NCI-H2171 treated with DMSO at 0.1 percent for 48 hours (cell line): ENCODE results near the gene ANKRD13A.
A peak's percentile ranks its signal among the peaks of the same experiment; 100 is the strongest.

Experiments used
- DNase-seq: peaks from one replicate; lab custom pipeline; 2025; lab: John Stamatoyannopoulos, UW

The ANKRD13A gene

DNA sequence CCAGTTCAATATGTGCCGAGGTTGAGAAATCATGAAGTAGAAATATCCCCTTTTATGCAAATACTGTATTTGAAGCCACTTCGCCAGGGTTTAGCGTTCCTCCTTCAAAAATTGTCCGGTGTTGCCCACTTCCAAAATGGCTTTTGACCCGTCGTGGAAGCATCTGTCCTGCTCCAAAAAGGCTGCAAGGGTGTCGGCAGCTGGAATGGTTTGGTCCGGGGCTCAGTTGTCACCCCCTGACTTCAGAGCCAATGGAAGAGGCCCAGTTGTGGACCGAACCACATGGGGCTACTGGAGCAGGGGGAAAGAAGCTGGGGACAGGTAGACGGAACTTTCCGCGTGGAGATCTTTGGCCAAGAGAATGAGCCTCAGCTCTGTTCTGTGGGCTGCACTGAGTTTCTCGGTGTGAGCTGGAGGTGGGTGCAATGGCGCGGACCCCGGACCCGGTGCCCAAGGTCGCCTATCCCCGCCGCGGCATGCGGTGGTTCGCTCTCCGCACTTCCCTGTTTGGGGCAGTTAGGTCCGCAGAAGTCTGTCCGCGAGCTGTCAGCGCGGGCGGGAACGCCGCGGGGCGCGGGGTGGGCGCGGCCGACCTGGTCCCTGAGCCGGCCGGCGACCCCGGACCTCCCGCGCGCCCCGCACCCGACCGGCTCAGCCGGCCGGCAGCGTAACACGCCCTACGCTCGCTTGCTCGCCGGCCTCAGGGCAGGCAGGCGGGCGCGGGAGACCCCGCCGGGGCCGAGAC lies at the start of gene ANKRD13A:
ANKRD13A (plus strand) TSS at position 527 of the 745 bp plus-strand sequence. CDS start 259 bp downstream, outside the sequence.
- DNase-seq: peak; percentile 82

DNA sequence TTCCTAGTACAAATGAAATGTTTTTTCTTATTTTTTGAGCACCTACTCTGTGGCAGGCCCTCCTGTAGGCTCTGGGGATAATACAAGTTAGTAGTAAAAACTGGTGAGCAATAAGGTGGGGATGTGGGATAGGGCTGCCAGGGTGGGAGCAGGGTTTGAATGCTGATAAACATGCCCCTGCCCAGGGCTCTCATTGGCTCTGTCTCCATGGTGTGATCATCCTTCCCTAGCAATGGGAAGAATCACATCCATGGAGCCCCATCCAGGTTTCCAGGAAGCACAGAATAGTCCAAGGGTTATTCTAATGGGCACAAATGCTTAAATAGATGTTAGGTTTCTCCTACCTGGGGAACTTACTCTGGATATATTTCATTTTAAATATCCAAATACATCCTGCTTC lies 48.6 kb upstream of the ANKRD13A start:
- no peak for DNase-seq

DNA sequence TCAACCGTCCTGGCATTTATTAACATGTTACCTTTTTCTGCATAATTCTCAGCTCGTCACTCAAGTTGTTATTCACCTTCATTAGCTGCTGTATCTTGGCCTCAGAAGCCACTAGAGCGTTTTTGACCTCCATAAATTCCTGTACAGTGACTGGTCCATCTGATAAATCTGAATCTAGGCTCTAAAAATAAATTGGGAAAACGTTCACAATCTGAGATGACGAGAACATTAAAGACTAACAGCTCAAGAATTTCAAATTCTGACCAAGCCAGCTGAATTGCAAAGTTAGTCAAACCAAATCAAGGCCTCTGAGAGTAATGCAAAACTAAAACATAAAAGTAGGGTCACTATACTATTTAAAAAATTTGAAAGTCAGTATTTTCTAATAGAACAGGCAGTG lies 48.1 kb upstream of the ANKRD13A start:
- DNase-seq: no peak

DNA sequence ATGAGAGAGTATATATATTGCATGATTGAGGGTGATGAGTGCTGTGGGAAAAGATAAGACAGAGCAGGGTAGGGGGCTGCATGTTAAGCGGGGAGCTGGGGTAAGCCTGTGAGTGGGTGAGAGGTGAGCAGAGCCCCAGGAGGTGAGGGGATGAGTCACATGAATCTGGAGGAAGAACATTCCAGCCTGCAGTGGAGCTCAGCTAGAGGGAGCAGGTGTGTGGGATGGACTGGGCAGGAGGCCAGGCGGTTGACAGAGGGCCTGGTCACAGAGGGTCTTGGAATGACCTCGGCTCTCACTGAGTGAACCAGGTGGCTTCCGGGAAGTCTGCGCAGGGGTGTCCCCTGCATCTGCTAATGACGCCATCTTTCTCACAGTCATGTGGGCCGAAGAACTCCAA lies 47.5 kb upstream of the ANKRD13A start:
- no peak for DNase-seq

DNA sequence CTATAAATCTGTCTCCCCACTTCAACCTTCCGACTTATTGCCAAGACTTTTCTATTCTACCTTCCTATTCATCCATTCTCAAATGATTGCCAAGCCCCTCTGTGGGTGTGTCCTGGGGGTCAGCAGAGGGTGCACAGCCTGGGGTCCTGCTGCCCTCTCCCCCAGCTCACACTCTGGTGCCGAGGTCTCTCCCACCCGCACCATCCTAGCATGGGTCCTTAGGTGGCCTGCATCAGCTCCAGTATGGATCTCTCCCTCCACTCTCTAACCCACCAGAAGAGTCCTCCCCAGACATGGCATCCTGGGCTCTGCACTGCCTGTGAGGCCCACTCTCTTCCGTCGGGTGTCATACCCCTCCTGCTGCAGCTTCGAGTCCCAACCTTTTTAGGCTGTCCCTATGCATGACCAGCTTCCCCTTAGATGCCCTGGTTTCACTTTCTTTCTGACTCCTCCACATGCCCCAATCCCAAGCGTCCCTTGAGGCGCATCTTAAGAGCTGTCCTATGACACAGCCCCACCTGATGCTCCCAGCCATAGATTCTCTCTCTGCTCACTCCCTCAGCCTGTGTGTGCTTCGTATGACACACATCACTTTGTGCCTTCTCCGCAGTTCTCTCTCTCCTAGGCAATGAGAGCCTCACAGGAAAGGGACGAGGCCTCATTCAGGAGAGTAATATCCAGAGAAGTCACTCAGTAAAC lies 46.9 kb upstream of the ANKRD13A start:
- no peak for DNase-seq

DNA sequence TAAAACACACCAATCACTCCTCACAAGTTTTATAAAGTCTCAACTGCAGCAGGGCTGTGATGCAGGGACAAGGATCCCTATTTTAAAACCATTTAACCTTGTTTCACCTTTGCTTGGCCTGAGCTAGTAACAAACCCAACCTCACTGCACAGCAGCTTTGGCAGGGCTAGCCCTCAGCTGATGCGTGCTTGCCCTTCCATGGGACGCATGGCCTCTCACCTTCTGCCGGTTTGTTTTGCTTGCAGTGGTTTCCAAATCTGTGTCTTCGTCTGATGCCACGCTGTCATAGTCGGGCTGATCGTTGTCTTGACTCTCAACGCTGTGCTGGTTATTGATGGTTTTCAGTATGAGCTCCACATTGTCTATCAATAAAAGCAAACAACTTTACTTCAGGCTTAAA lies 46.4 kb upstream of the ANKRD13A start:
- DNase-seq: no peak

DNA sequence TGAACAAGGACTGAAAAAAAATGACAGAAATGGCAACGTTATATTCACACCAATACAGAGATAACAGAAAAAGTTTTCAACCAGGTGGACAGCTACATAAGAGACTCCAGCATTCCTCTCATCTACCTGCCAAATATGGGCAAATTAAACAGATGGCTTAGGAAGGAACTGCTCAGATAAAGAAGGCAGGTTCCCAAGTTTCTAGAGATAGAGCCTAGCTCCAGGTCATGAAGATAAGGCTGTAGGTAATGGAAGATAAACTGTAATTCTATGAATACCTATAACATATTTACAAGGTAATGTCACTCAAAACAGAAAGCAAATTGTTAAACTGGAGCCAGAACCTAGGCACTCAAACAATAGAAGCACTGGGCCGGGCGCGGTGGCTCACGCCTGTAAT lies 45.6 kb upstream of the ANKRD13A start:
- no peak for DNase-seq

DNA sequence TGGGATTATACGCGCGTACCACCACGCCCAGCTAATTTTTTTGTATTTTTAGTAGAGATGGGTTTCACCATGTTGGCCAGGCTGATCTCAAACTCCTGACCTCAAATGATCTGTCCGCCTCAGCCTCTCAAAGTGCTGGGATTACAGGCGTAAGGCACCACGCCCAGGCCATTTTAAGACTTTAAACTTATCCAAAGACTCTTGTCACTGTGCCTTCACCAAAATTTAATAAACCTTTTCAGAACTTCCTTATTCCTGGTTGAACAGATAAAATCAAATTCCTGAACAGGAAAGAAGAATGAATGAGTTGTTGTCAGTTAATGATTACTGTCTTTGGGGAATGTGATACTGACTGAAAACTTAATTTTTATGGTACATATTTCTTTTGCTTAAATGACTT lies 40.9 kb upstream of the ANKRD13A start:
- no peak for DNase-seq

DNA sequence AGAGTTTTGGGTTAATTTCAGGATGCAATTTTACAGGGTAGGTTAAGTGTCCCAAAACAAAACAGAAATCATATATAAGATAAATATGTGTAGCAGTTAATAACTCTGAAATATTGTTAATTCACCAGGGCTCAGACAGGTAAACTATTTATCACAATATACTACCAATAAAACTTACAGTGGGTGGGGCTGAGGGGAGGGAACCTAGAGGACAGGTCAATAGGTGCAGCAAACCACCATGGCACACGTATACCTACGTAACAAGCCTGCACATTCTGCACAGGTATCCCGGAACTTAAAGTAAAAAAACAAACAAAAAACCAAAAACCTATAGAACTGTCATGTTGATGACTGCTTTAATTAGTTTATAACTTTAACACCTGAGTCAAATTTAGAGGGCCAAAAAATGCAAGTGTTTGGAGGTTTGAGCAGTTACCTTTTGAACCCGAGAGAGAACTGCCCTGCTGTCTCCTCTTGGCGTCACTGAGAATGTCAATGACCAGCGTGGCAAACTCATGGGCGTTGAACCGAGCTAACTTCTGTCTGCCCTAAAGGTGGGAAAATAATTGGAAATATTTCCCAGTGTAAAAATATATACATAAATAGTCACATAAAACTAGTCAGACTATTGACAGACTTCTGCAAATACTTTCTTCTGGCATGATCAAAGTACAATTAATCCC lies 39.7 kb upstream of the ANKRD13A start:
- no peak for DNase-seq

DNA sequence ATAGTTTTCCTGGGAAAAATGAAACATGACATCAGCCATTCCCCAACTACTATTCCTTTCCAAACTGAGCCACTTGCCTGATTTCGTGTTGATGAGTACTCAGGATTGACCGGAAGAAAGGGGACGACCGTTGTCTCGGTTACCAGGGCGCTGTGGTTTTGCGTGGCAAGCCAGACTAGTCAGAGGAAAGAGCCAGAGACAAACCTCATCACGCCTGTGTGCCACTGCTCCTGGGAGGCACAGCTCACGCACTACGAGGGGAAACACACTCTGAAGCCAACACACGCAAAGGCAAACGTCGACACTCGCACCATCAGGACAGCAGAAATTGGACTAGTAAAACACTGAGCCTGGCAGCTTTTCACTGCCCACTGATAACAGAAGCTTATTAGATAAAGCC lies 38.0 kb upstream of the ANKRD13A start:
- DNase-seq: no peak

DNA sequence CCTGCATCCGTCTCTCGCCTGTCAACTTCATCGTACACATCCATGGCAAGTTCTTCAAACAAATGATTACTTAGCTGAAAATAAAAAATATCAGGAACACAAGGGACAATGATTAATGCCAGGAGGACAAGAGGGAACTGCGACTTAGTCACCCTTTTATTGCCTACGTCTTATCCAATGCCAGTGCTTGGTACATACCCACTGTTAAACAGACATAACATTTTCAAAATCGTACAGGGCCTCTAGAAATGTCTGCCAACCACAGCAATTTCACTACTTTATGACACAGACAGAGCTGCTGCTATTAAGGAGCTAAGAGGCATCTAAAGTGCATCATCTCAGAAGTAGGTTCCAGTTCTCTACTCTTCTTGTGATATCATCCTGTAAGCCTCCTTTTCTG lies 37.6 kb upstream of the ANKRD13A start:
- no peak for DNase-seq

DNA sequence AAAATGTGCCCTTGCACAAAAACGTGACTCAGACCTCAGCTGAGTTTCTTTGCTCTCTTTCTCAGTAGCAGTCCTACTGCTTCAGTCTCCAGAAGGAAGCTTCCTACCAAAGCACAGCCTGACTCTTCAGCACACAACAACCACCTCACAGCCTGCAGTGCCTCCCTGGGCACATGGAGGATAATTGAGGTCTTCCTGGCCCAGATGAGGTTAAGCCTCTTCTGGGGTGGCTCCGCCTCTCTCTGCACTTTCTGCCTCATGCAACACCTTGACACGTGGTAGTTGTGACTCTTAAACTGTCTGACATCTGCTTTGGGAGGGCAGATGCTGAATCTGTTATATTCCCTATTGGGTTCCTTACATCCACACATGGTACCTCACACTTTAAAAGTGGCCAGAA lies 36.8 kb upstream of the ANKRD13A start:
- peak; percentile 52 for DNase-seq

DNA sequence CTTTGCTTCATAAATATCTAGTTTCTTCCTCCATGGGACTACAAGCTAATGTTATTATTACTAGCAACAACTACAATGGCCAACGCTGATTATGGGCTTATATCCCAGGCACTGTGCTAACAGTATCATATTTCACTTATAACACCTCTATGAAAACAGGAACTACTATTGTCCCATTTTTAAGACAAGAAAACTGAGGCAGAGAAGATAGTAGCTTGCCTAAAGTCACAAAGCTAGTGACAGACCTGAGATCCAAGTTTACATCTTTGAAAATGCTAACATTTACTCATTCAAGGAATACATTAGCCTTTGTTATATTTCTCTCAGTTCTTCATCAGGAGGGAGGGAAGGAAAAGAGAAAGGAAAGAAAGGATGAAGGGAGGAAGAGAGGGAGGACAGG lies 35.9 kb upstream of the ANKRD13A start:
- DNase-seq: no peak

DNA sequence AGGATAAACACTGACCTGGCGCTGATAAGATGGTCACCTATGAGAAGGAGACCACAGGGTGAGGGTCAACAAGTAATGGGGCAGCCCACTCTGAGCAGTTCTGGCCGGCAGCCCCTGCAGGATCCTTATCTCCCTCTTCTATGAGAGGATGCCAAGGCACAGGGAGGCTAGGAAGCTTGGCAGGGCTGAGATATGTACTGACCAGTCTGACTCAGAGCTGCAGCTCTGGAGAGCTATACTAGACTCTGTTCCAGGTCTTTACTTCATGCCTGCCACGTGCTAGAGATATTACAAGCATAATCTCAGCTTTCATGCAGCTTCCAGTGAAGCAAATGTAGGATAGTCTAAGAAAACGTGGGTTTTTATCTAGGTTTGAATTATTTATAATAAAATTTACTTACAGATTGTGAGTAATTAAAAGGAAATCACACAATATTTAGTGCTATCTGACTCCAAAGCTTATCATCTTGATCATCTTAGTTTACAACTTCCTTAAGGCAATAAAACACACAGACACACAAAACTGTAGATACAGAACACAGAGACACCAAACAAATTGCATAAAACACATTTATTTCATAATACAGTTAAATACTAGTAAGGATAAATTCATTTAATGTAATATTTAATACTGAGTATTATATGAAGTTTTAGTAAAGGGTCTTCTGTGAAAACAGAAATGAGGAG lies 35.3 kb upstream of the ANKRD13A start:
- DNase-seq: no peak

DNA sequence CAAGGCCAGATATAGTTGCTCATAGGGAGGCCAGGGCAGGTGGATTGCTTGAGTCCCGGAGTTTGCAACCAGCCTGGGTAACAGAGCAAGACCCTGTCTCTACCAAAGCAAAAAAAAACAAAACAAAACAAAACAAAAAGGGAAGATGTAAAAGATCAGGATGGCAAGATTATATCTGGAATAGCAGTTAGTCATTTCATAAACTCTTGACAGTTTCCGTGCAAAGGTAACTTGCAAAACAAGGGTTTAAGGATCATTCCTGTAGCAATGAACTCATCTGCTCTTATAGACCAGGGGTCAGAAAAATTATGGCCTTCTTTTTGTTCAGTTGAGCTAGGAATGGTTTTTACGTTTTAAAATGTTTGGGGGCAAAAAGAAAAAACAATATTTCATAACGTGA lies 32.7 kb upstream of the ANKRD13A start:
- DNase-seq: no peak

DNA sequence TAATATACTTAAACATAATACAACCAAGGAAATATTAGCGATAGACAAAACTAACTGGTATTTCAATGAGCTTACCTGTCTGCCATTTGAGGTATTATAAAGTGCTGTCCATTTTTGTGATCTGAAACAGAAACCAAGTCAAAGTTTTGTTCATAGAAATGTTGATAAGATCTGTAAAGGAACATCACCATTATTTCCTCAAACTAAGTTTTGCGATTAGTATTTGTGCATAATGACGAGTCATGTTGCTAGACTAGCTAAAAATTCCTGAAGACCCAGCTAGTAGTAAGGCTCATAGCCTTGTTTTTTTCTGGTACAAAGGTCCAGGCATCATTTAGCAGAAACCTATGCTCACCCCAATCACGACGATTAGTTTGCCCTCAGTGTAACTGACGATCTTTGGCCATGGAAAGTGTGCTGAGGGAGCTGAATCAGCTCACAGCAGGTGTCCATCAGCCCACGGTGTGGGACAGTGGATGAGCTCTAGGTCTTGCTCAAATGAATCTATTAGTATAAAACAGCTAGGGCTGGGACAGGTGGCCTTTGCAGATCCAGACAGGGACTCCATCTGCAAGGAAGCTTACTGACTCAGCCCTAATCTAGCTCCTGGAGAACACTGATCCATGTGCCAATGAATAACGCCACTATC lies 31.7 kb upstream of the ANKRD13A start:
- DNase-seq: no peak

DNA sequence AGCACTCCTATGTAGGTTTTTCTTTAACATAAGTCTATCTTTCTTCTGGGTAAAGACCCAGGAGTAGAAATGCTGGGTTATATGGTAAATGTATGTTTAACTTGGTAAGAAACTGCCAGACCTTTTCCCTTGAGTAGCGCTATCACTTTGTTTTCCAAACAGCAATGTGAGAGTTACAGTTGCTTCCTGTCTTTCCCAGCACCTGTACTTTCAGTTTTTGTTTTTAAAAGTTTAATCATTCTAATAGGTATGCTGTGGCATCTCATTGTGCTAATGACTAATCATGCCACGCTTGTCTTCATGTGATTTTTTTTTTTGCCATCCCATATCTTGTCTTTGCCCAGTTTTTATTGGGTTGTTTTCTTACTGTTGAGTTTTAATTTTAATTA lies 31.2 kb upstream of the ANKRD13A start:
- DNase-seq: no peak

DNA sequence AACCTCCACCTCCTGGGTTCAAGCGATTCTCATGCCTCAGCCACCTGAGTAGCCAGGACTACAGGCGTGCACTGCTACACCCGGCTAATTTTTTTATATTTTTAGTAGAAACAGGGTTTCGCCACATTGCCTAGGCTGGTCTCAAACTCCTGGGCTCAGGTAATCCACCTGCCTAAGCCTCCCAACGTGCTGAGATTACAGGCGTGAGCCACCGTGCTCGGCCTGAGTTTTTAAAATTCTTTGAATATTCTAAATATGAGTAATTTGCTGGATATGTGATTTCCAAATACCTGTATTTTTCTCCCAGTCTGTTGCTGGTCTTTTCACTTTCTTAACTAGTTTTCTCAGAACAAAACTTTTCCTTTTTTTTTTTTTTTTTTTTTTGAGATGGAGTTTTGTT lies 30.4 kb upstream of the ANKRD13A start:
- DNase-seq: no peak

DNA sequence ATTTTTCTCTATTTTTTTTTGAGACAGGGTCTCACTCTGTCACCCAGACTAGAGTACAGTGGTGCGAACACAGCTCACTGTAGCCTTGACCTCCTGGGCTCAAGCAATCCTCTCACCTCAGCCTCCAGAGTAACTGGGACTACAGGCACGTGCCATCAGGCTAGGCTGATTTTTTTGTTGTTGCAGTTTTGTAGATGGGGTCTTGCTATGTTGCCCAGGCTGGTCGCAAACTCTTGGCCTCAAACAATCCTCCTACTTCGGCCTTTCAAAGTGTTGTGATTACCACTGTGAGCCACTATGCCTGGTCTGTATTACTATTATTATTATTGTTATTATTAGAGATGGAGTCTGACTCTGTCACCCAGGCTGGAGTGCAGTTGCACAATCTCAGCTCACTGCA lies 26.4 kb upstream of the ANKRD13A start:
- DNase-seq: no peak

DNA sequence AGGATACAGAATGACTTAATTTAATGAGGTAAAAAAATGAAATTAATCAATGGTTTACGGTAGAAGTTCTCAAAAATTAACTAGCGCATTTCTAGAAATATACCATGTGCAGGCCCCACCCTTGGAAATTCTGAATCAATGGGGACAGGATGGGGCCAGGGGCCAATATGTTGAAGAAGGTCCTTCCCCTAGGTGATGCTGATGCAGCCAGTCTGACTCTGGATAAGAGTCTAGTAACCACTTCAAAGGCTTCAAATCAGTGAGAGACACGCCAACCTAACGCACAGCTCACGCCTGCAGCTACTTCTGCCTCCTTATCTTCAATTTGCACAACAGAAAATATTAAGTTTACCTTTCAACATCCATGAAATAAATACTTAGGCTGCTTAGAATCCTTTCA lies 17.9 kb upstream of the ANKRD13A start:
- DNase-seq: no peak

DNA sequence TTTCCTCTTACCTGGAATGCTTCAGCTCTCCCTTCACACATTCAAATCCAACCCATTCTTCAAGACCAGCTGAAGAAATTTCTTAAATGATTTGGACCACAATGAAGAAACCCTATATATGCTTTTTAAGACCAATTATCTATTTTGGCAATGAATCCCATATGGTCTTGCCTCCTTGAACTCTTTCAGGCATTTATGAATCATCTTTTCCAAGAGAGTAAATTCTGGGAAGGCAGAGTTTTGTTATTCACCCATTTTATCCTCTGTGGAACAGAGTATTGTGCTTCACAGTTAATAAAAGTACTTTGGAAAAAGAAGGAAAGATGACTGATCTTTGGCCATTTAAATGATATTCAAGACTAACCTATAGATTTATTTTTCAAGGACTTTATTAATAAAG lies 17.0 kb upstream of the ANKRD13A start:
- DNase-seq: no peak
